Measurements from ENCODE around the gene PLTP. TPM values are rescaled to one million over a fixed set of nuclear protein-coding genes. Genes with fewer than 3 reads are reported as not detected.
"Not testable (repeated sequence)": the region's sequence is repeated elsewhere in the genome, so short reads cannot be mapped to it uniquely, and the experiment has no call there.

The PLTP gene
- total RNA-seq, 4 donors from 2014 or later = 37.4 to 114 (median 83.2) TPM

DNA sequence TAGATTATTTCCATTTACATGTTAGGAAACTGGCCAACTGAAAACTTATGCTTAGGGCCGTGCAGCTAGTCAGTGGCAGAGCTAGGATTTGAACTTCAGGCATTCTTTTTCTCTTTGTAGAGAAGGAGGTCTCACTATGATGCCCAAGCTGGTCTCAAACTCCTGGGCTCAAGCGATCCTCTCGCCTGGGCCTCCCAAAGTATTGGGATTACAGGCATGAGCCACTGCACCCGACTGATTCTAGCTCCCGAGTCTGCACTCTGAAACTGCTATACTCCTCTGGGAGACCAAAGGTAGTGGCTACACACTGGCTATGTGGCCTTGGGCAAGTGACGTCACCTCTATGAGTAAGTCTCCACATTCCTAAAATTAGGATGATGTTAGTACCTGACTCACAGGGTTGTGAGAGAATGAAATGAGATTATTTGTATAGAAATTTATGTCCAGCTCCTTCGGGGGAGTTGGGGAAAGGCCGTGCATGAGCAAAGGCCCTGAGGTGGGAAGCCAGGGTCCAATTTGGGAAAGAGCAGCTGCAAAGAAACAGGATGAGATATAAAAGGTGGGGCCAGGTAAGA lies 6.4 kb downstream of the PLTP start:
- intact Hi-C loops (cut with DNase I; ENCODE audit: low total_unique reads) = no loop called here

DNA sequence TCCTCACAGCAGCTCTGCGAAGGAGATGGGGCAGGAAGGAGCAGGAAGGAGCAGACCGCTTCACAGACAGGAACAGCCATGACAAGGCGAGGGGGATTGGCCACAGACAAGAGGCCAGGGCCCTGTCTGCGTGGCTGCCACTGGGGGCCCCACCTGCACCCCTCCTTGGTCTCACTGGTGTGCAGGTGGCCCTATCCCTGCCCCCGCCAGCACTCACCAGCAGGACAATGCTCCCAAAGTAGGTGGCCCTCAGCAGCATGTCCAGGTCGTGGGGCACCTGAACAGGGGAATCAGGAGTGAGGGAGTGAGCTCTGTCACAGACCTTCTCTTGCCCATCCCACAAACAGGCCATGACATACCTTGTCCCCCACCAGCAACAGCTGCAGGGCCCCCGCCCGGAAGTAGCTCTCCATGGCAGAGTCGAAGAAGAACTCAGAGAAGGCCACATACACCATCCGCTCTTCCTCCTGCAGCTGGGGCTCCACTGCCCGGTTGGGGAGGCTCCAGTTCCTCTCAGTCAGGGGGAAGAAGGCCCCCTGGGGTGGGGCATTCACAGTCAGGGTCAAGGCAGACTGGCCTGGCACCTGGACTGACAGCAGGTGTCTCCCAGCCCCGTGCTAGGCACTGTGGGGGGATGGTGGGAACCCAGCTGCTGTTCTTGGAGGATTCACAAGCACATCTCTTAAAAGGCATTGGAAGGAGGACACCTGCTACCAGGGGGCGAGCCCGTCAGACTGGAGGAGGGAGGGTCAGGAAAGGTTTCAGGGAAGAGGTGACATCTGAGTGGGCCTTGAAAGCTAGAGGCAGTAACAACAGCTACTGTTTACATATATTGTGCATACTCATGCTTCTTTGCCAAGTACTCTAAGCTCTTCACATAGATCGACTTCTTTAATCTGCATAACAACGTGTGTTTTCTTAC lies 7.1 kb downstream of the PLTP start:
- DNase-seq (ENCODE audit: low spot score in 2 of 2) = no peak
- TF ChIP-seq, protein P1, sequence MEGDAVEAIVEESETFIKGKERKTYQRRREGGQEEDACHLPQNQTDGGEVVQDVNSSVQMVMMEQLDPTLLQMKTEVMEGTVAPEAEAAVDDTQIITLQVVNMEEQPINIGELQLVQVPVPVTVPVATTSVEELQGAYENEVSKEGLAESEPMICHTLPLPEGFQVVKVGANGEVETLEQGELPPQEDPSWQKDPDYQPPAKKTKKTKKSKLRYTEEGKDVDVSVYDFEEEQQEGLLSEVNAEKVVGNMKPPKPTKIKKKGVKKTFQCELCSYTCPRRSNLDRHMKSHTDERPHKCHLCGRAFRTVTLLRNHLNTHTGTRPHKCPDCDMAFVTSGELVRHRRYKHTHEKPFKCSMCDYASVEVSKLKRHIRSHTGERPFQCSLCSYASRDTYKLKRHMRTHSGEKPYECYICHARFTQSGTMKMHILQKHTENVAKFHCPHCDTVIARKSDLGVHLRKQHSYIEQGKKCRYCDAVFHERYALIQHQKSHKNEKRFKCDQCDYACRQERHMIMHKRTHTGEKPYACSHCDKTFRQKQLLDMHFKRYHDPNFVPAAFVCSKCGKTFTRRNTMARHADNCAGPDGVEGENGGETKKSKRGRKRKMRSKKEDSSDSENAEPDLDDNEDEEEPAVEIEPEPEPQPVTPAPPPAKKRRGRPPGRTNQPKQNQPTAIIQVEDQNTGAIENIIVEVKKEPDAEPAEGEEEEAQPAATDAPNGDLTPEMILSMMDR (IDR thresholded peaks at IDR 0.05) = no peak
- TF ChIP-seq POLR2A (IDR thresholded peaks at IDR 0.05) = no peak
- H3K4me3 ChIP-seq (ENCODE audit: low read depth, poor library complexity, severe bottlenecking) = no peak overlapping the region
- WGBS, 2 donors = 82 to 83% methylated on average over 12 to 16 of the region's 16 CpGs
- intact Hi-C loops (cut with DNase I; ENCODE audit: low total_unique reads) = no loop called here

More for the DNA sequence above, 6.4 kb downstream of the PLTP start:
- no peak overlapping the region for H3K4me3 ChIP-seq (ENCODE audit: low read depth, poor library complexity, severe bottlenecking)
- 84 to 85% methylated on average over 8 of the region's 8 CpGs for WGBS, 2 donors
- no peak for DNase-seq (ENCODE audit: low spot score in 2 of 2)
- TF ChIP-seq, protein P1 (IDR thresholded peaks at IDR 0.05) = no peak
- TF ChIP-seq POLR2A (IDR thresholded peaks at IDR 0.05) = no peak

DNA sequence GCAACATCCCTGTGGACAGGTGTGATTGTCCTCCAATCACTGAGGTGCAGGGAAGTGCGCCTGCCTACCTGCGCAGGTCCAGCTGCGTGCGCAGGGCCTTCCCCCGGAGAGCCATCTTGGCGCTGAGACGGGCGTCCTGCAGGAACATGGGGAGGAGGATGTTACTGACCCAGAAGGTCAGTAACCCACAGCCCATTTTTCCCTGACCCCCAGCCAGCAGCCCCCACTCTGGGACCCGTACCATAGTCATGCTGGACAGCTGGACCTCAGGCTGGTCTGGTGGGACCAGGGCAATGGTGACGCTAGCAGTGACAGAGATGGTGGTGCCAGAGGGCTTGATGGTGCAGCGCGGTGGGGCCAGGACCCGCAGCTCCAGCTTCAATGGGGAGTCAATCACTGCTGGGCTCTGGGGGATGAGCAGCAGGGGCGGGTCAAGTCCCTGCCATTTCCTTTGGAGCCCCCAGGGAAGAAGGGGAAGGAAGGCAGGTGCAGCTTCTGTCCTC lies 9.7 kb downstream of the PLTP start:
- H3K4me3 ChIP-seq (ENCODE audit: low read depth, poor library complexity, severe bottlenecking) = no peak overlapping the region
- intact Hi-C loops (cut with DNase I; ENCODE audit: low total_unique reads) = no loop called here
- 90 to 95% methylated on average over 14 of the region's 14 CpGs for WGBS, 2 donors
- no peak for DNase-seq (ENCODE audit: low spot score in 2 of 2)
- TF ChIP-seq POLR2A (IDR thresholded peaks at IDR 0.05) = no peak
- TF ChIP-seq, protein P1 (IDR thresholded peaks at IDR 0.05) = no peak

DNA sequence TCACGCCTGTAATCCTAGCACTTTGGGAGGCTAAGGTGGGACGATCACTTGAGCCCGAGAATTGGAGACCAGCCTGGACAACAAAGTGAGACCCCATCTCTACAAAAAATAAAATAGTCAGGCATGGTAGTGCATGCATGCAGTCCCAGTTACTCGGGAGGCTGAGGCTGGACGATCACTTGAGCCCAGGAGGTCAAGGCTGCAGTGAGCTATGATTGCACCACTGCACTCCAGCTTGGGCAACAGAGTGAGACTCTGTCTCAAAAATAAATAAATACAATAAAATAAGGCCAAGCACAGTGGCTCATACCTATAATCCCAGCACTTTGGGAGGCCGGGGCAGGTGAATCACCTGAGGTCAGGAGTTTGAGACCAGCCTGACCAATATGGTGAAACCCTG lies 10.6 kb downstream of the PLTP start:
- H3K4me3 ChIP-seq (ENCODE audit: low read depth, poor library complexity, severe bottlenecking); DNase-seq (ENCODE audit: low spot score in 2 of 2); intact Hi-C loops (cut with DNase I; ENCODE audit: low total_unique reads): not testable (repeated sequence)
- 84 to 94% methylated on average over 6 of the region's 6 CpGs for WGBS, 2 donors

DNA sequence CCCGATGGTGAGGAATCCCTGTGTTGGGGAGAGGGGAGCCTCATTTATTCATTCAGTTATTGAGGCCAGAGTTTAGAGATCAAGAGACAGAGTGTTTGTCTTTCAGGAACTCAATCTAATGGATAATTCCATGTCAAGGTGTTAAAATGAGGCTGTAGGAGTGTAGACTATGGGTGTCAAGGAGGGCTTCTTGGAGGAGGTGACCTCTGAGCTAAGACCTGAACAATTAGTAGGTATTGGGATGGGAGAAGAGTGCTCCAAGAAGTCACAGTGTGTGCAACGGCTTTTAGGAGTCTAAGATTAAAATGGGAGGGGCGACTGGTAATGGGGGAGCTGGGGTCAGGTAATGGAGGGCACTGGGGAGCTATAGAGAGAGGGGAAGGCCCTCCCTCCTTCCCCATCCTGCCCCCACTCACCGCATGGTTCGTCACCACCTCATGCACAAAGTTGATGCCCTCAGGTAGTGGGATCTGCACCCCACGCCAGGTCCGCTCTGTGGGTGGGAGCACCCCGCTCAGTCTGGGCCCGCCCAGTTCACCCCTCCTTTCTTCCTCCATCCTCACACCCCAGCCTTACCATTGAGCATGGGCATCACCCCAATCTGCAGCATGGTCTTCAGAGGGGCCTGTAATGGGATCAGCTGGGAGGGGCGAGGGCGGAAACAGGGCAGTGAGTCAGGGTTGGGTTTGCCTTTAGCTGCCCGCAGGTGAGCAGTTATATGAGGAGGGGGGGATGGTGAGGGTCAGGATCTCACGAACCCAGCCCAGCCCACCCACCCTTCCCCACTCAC lies 12.7 kb downstream of the PLTP start:
- 77 to 86% methylated on average over 13 of the region's 13 CpGs for WGBS, 2 donors
- TF ChIP-seq POLR2A (IDR thresholded peaks at IDR 0.05) = no peak
- TF ChIP-seq, protein P1 (IDR thresholded peaks at IDR 0.05) = no peak
- no peak for DNase-seq (ENCODE audit: low spot score in 2 of 2)
- intact Hi-C loops (cut with DNase I; ENCODE audit: low total_unique reads) = no loop called here
- H3K4me3 ChIP-seq (ENCODE audit: low read depth, poor library complexity, severe bottlenecking) = no peak overlapping the region

DNA sequence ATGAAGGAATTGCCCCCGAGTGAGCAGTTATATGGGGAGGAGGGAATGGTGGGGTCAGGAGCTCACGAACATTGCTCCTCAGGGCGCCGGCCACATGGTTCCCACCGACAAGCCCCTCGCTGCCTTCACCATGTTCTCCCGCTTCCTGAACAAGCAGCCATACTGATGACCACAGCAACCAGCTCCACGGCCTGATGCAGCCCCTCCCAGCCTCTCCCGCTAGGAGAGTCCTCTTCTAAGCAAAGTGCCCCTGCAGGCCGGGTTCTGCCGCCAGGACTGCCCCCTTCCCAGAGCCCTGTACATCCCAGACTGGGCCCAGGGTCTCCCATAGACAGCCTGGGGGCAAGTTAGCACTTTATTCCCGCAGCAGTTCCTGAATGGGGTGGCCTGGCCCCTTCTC lies 13.7 kb downstream of the PLTP start:
- WGBS, 2 donors = 86 to 88% methylated on average over 12 of the region's 12 CpGs
- DNase-seq (ENCODE audit: low spot score in 2 of 2) = no peak
- TF ChIP-seq, protein P1 (IDR thresholded peaks at IDR 0.05) = no peak
- TF ChIP-seq POLR2A (IDR thresholded peaks at IDR 0.05) = no peak
- intact Hi-C loops (cut with DNase I; ENCODE audit: low total_unique reads) = no loop called here
- H3K4me3 ChIP-seq (ENCODE audit: low read depth, poor library complexity, severe bottlenecking) = no peak overlapping the region
